HG02571 (cell line): Measurements from ENCODE around the gene FNIP1.
"Not testable (repeated sequence)": the region's sequence is repeated elsewhere in the genome, so short reads cannot be mapped to it uniquely, and the experiment has no call there.

Experiments
- ATAC-seq: cut with Tn5 transposase; IDR thresholded peaks from one replicate; pipeline ENCODE4 v1.9.1; 2021; ENCODE audit warnings: mild to moderate bottlenecking, moderate library complexity; ENCODE audit not compliant: unreplicated experiment

FNIP1 gene

GRCh38 chr5:131754363-131754762 is 42.5 kb downstream of the FNIP1 start:
- ATAC-seq = no peak

GRCh38 chr5:131751506-131751905 is 45.3 kb downstream of the FNIP1 start:
- ATAC-seq = no peak

GRCh38 chr5:131749723-131750470 is 46.9 kb downstream of the FNIP1 start:
- ATAC-seq = no peak

GRCh38 chr5:131749138-131749537 is 47.7 kb downstream of the FNIP1 start:
- ATAC-seq = no peak

- no peak for ATAC-seq
Observed at GRCh38 chr5:131747180-131748105, 49.4 kb downstream of the FNIP1 start.

- ATAC-seq = no peak
Observed at GRCh38 chr5:131746423-131746822, 50.4 kb downstream of the FNIP1 start.

GRCh38 chr5:131745703-131746102 is 51.1 kb downstream of the FNIP1 start:
- no peak for ATAC-seq

GRCh38 chr5:131745155-131745554 is 51.7 kb downstream of the FNIP1 start:
- no peak for ATAC-seq

- no peak for ATAC-seq
Observed at GRCh38 chr5:131740477-131740876, 56.3 kb downstream of the FNIP1 start.

- no peak for ATAC-seq
Observed at GRCh38 chr5:131735393-131735792, 61.4 kb downstream of the FNIP1 start.

- ATAC-seq = not testable (repeated sequence)
Observed at GRCh38 chr5:131734939-131735338, 61.9 kb downstream of the FNIP1 start.

- ATAC-seq = not testable (repeated sequence)
Observed at GRCh38 chr5:131729292-131729691, 67.5 kb downstream of the FNIP1 start.

- ATAC-seq = not testable (repeated sequence)
Observed at GRCh38 chr5:131724089-131724488, 72.7 kb downstream of the FNIP1 start.

GRCh38 chr5:131720714-131721113 is 76.1 kb downstream of the FNIP1 start:
- no peak for ATAC-seq

- no peak for ATAC-seq
Observed at GRCh38 chr5:131719564-131719963, 77.3 kb downstream of the FNIP1 start.

GRCh38 chr5:131718487-131719014 is 78.3 kb downstream of the FNIP1 start:
- ATAC-seq = no peak

GRCh38 chr5:131717164-131717563 is 79.7 kb downstream of the FNIP1 start:
- not testable (repeated sequence) for ATAC-seq

GRCh38 chr5:131716650-131717049 is 80.2 kb downstream of the FNIP1 start:
- no peak for ATAC-seq

- ATAC-seq = no peak
Observed at GRCh38 chr5:131710391-131710790, 86.4 kb downstream of the FNIP1 start.

- no peak for ATAC-seq
Observed at GRCh38 chr5:131709043-131709442, 87.8 kb downstream of the FNIP1 start.

GRCh38 chr5:131706281-131706680 is 90.5 kb downstream of the FNIP1 start:
- no peak for ATAC-seq

- ATAC-seq = no peak
Observed at GRCh38 chr5:131694926-131695325, 101.9 kb downstream of the FNIP1 start.
